GM23338 (cell line): ENCODE data around the gene MYH15. TPM values are rescaled to one million over a fixed set of nuclear protein-coding genes. Genes with fewer than 3 reads are reported as not detected.
A peak's percentile ranks its signal among the peaks of the same experiment; 100 is the strongest.

Source experiments
- ATAC-seq: fragments of 200-7000 bp; cut with Tn5 transposase; 3 replicates; pipeline ENCODE4 v1.9.1; 2020
- DNase-seq: peaks from one replicate; pipeline ENCODE4 v3.0.0-alpha.2; 2015; ENCODE audit warnings: low spot score
- H2AFZ ChIP-seq: fragments of 200-600 bp; sonication (generic); 2 replicates; pipeline ENCODE4 v1.8.0; 2016; ENCODE audit warnings: antibody characterized with exemption, mild to moderate bottlenecking, moderate library complexity
- H3F3A ChIP-seq: fragments of 200-600 bp; sonication (generic); replicated peaks from 2 replicates; pipeline ENCODE4 v1.8.0; 2017; ENCODE audit warnings: antibody characterized with exemption, mixed run types, low read depth
- H3K27ac ChIP-seq: fragments of 200-600 bp; sonication (generic); 2 replicates; pipeline ENCODE4 v1.6.1; 2016; ENCODE audit warnings: low read depth
- H3K27me3 ChIP-seq: fragments of 200-600 bp; sonication (generic); 2 replicates; pipeline ENCODE4 v1.8.0; 2016; ENCODE audit warnings: mild to moderate bottlenecking, mixed run types, moderate library complexity; ENCODE audit not compliant: insufficient read depth
- H3K36me3 ChIP-seq: fragments of 200-600 bp; sonication (generic); 2 replicates; pipeline ENCODE4 v1.8.0; 2016; ENCODE audit warnings: mild to moderate bottlenecking; ENCODE audit not compliant: insufficient read depth
- H3K4me1 ChIP-seq: fragments of 200-600 bp; sonication (generic); 2 replicates; pipeline ENCODE4 v1.8.0; 2016; ENCODE audit warnings: mild to moderate bottlenecking, moderate library complexity; ENCODE audit not compliant: insufficient read depth
- H3K4me2 ChIP-seq: fragments of 200-600 bp; sonication (generic); 2 replicates; pipeline ENCODE4 v1.7.1; 2017; ENCODE audit warnings: mixed run types
- H3K4me3 ChIP-seq: fragments of 200-600 bp; sonication (generic); 2 replicates; pipeline ENCODE4 v1.6.1; 2016; ENCODE audit warnings: mixed run types
- H3K79me2 ChIP-seq: fragments of 200-600 bp; sonication (generic); replicated peaks from 2 replicates; pipeline ENCODE4 v1.8.0; 2017; ENCODE audit warnings: mild to moderate bottlenecking; ENCODE audit not compliant: insufficient read depth
- H3K9me2 ChIP-seq: fragments of 200-600 bp; sonication (generic); 2 replicates; pipeline ENCODE4 v1.8.0; 2017; ENCODE audit not compliant: insufficient read depth
- H4K20me1 ChIP-seq: fragments of 200-600 bp; sonication (generic); replicated peaks from 2 replicates; pipeline ENCODE4 v1.8.0; 2017; ENCODE audit warnings: mild to moderate bottlenecking; ENCODE audit not compliant: insufficient read depth
- H3K27ac Mint-ChIP-seq: 2 replicates; pipeline ENCODE4 v1.8.0; 2020; ENCODE audit warnings: inconsistent platforms, mild to moderate bottlenecking, moderate library complexity, mixed read lengths
- H3K27me3 Mint-ChIP-seq: 3 replicates; pipeline ENCODE4 v1.8.0; 2022; ENCODE audit warnings: low read depth, mild to moderate bottlenecking, moderate library complexity, mixed read lengths, inconsistent platforms; ENCODE audit not compliant: insufficient read depth, poor library complexity
- H3K36me3 Mint-ChIP-seq: 3 replicates; pipeline ENCODE4 v1.8.0; 2021; ENCODE audit warnings: low read depth, mild to moderate bottlenecking, inconsistent platforms, moderate library complexity, mixed read lengths
- H3K4me1 Mint-ChIP-seq: 3 replicates; pipeline ENCODE4 v1.8.0; 2020; ENCODE audit warnings: mild to moderate bottlenecking, inconsistent platforms, mixed read lengths
- H3K4me3 Mint-ChIP-seq: 3 replicates; pipeline ENCODE4 v1.8.0; 2021; ENCODE audit warnings: moderate library complexity, mild to moderate bottlenecking, inconsistent platforms, mixed read lengths
- H3K9me3 Mint-ChIP-seq: 3 replicates; pipeline ENCODE4 v1.8.0; 2020; ENCODE audit warnings: moderate library complexity, mild to moderate bottlenecking, inconsistent platforms, mixed read lengths
- CREB1 ChIP-seq: fragments of 250-450 bp; sonication (Bioruptor Pico); IDR thresholded peaks from 2 replicates; pipeline ENCODE4 v1.5.0; 2020; ENCODE audit warnings: low read depth, mild to moderate bottlenecking, moderate library complexity
- EZH2 ChIP-seq: fragments of 200-600 bp; sonication (generic); IDR thresholded peaks from one replicate; pipeline ENCODE4 v1.8.0; 2017; ENCODE audit warnings: antibody characterized with exemption, mild to moderate bottlenecking, low read depth; ENCODE audit not compliant: unreplicated experiment
- EZH2phosphoT487 ChIP-seq: fragments of 200-600 bp; sonication (generic); IDR thresholded peaks from one replicate; pipeline ENCODE4 v1.8.1; 2018; ENCODE audit warnings: antibody characterized with exemption; ENCODE audit not compliant: unreplicated experiment
- JUNB ChIP-seq: IDR thresholded peaks from one replicate; pipeline ENCODE4 v1.6.1; 2016; ENCODE audit warnings: antibody characterized with exemption; ENCODE audit not compliant: unreplicated experiment
- NANOG ChIP-seq: IDR thresholded peaks from 2 replicates; pipeline ENCODE4 v1.6.1; 2016; ENCODE audit warnings: antibody characterized with exemption, borderline replicate concordance
- STAT1 ChIP-seq: IDR thresholded peaks from one replicate; pipeline ENCODE4 v1.6.1; 2016; ENCODE audit warnings: antibody characterized with exemption; ENCODE audit not compliant: unreplicated experiment
- ZNF114 ChIP-seq: fragments of 250-450 bp; sonication (Bioruptor Pico); IDR thresholded peaks from 2 replicates; pipeline ENCODE4 v1.5.0; 2020; ENCODE audit warnings: mild to moderate bottlenecking, moderate library complexity
- ZNF331 ChIP-seq: fragments of 250-450 bp; sonication (Bioruptor Pico); IDR thresholded peaks from 2 replicates; pipeline ENCODE4 v1.5.0; 2020; ENCODE audit warnings: low read depth, mild to moderate bottlenecking, moderate library complexity
- ZNF462 ChIP-seq: fragments of 250-450 bp; sonication (Bioruptor Pico); IDR thresholded peaks from 2 replicates; pipeline ENCODE4 v1.5.0; 2020; ENCODE audit warnings: mild to moderate bottlenecking, moderate library complexity
- polyA plus RNA-seq: library from polyadenylated mRNA; unstranded; fragments of >200 nt; fragmentation: Nextera tagmentation; extraction: Ambion mirVana; gene quantifications from 2 replicates; pipeline ENCODE4 v1.2.1, GENCODE V29; 2016
- total RNA-seq: library from RNA; depleted of rRNA; stranded (reverse); fragments of >200 nt; shearing (Covaris generic); gene quantifications from 2 replicates; pipeline ENCODE4 v1.2.3, GENCODE V29; 2014
- TF ChIP-seq, protein P1 (sequence below): IDR thresholded peaks from 2 replicates; pipeline ENCODE4 v1.6.1; 2016; ENCODE audit warnings: antibody characterized with exemption
- TF ChIP-seq, protein P2 (sequence below), 2 experiments: fragments of 200-600 bp in 1 of 2; sonication (generic) in 1 of 2; conservative IDR thresholded peaks; 2 replicates each; pipeline versions ENCODE4 v1.5.1 to v1.6.1; 2016 to 2017; ENCODE audit warnings: antibody characterized with exemption in 2 of 2, low read depth in 2 of 2, mild to moderate bottlenecking in 2 of 2, moderate library complexity in 1 of 2

The MYH15 gene
- total and polyA plus RNA-seq, 2 experiments from 2014 or later = 0.07 TPM; not detected in 1

DNA sequence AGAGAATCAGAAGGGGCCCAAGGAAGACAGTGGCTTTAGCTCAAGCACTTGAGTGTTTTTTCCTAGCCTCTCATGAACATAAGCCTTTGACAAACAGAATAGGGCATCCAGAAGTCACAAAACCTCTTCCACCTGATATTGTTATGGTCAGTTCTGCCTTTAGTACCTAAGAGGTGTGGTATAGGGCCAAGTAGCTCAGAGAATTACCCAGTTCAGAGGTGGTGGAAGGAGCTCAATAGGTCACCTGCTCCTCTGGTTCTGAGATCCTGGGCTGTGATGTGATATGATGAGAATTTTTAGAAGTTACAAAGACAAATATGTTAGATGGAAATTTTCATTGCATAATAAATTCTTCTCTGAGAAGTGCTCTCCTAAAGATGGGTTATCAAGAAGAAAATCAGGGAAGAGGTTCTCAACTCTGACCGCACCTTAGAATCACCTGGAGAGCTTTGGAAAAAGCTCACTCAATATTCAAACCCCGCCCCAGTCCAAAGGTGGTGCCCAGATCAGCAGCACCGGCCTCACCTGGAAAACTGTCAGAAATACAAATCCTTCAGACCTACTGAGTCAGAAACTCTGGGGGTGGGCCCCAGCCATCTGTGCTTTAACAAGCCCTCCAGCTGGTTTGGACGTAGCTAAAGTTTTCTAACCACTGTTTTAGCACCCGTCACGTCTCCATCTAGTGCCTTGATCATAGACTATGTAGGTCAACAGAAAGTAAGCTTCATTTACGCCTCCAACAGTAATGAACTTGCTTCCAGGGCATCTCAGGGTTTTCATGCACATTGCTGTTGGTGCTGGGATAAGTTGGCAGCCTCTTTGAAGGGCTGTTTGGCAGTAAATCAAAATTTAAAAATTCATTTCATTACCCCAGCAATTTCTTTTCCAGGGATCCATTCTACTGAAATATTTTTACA, 101.3 kb downstream of the MYH15 start:
- H3K27ac Mint-ChIP-seq = no peak overlapping the region
- Histone ChIP-seq H3F3A (no peaks in the 10 kb centered on the region), H3K4me1 (0 out of 2 replicates have a peak, but pooled peaks cover 11% of the 10 kb centered on the region), H3K27ac (no peak overlapping the region), H3K79me2 (no peaks in the 10 kb centered on the region), H4K20me1 (no peaks in the 10 kb centered on the region), H3K9me2 (peaks cover 4% of the 10 kb centered on the region), H3K4me2 (no peak overlapping the region), H3K36me3 (no peaks in the 10 kb centered on the region), H3K4me3 (no peak overlapping the region), H3K27me3 (no peaks in the 10 kb centered on the region), H2AFZ (no peak overlapping the region)
- H3K27me3 Mint-ChIP-seq = no peaks in the 10 kb centered on the region
- no peaks in the 10 kb centered on the region for H3K9me3 Mint-ChIP-seq
- DNase-seq (no peak), ATAC-seq (no peak)
- no peaks in the 10 kb centered on the region for H3K36me3 Mint-ChIP-seq
- peaks cover 26% of the 10 kb centered on the region for H3K4me1 Mint-ChIP-seq
- no peak for TF ChIP-seq CREB1 (CRISPR knock-in tag)
- no peak for TF ChIP-seq JUNB
- no peak for TF ChIP-seq EZH2phosphoT487
- TF ChIP-seq, protein P1, sequence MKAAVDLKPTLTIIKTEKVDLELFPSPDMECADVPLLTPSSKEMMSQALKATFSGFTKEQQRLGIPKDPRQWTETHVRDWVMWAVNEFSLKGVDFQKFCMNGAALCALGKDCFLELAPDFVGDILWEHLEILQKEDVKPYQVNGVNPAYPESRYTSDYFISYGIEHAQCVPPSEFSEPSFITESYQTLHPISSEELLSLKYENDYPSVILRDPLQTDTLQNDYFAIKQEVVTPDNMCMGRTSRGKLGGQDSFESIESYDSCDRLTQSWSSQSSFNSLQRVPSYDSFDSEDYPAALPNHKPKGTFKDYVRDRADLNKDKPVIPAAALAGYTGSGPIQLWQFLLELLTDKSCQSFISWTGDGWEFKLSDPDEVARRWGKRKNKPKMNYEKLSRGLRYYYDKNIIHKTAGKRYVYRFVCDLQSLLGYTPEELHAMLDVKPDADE = no peak
- TF ChIP-seq STAT1 = no peak
- no peak for TF ChIP-seq EZH2
- TF ChIP-seq ZNF331 (CRISPR knock-in tag) = no peak
- no peak for TF ChIP-seq NANOG
- H3K4me3 Mint-ChIP-seq = no peak overlapping the region

GRCh38 chr3:108407886-108408285, 102.5 kb downstream of the MYH15 start:
- no peaks in the 10 kb centered on the region for H3K27me3 Mint-ChIP-seq
- H3K36me3 Mint-ChIP-seq = no peaks in the 10 kb centered on the region
- Histone ChIP-seq H3K9me2 (peaks cover 4% of the 10 kb centered on the region), H3K79me2 (no peaks in the 10 kb centered on the region), H4K20me1 (no peaks in the 10 kb centered on the region), H2AFZ (no peak overlapping the region), H3F3A (no peaks in the 10 kb centered on the region), H3K36me3 (no peaks in the 10 kb centered on the region), H3K27me3 (no peaks in the 10 kb centered on the region), H3K4me1 (0 out of 2 replicates have a peak, but pooled peaks cover 11% of the 10 kb centered on the region), H3K4me3 (no peak overlapping the region), H3K4me2 (peak overlapping the region; percentile 33; the same call in 1 of the 2 replicates), H3K27ac (no peak overlapping the region)
- DNase-seq = no peak
- H3K4me3 Mint-ChIP-seq = no peak overlapping the region
- ATAC-seq = no peak
- H3K9me3 Mint-ChIP-seq = no peaks in the 10 kb centered on the region
- H3K4me1 Mint-ChIP-seq = peaks cover 26% of the 10 kb centered on the region
- no peak overlapping the region for H3K27ac Mint-ChIP-seq
- TF ChIP-seq, protein P2, sequence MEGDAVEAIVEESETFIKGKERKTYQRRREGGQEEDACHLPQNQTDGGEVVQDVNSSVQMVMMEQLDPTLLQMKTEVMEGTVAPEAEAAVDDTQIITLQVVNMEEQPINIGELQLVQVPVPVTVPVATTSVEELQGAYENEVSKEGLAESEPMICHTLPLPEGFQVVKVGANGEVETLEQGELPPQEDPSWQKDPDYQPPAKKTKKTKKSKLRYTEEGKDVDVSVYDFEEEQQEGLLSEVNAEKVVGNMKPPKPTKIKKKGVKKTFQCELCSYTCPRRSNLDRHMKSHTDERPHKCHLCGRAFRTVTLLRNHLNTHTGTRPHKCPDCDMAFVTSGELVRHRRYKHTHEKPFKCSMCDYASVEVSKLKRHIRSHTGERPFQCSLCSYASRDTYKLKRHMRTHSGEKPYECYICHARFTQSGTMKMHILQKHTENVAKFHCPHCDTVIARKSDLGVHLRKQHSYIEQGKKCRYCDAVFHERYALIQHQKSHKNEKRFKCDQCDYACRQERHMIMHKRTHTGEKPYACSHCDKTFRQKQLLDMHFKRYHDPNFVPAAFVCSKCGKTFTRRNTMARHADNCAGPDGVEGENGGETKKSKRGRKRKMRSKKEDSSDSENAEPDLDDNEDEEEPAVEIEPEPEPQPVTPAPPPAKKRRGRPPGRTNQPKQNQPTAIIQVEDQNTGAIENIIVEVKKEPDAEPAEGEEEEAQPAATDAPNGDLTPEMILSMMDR (conservative IDR thresholded peaks at IDR 0.05; ENCODE audit: low read depth in 2 of 2) = no peak
- TF ChIP-seq ZNF462 (no peak), EZH2phosphoT487 (no peak), ZNF114 (no peak)
